Bronchial epithelial cell (primary cell): ENCODE measurements around the gene BLACAT1. TPM values are rescaled to one million over a fixed set of nuclear protein-coding genes. Genes with fewer than 3 reads are reported as not detected.
A peak's percentile ranks its signal among the peaks of the same experiment; 100 is the strongest.
"Not testable (repeated sequence)": the region's sequence is repeated elsewhere in the genome, so short reads cannot be mapped to it uniquely, and the experiment has no call there.

Experiments
- DNase-seq: peaks from one replicate; pipeline ENCODE4 v3.0.0-alpha.2; 2010; ENCODE audit warnings: low read depth
- FAIRE-seq: peaks from 2 replicates; lab custom pipeline; 2011; peaks lifted over from hg19 to GRCh38; lab: Jason Lieb, UNC
- H3K27me3 ChIP-seq: 2 replicates; pipeline ENCODE4 v1.5.1; 2011; ENCODE audit warnings: low read length; ENCODE audit not compliant: control insufficient read depth, insufficient read depth
- H3K36me3 ChIP-seq: 2 replicates; pipeline ENCODE4 v1.5.1; 2011; ENCODE audit warnings: low read length; ENCODE audit not compliant: control insufficient read depth, insufficient read depth
- H3K4me3 ChIP-seq: 2 replicates; pipeline ENCODE4 v1.5.1; 2011; ENCODE audit warnings: mild to moderate bottlenecking, low read depth, low read length, control low read depth
- total RNA-seq: library from RNA; depleted of rRNA; stranded (reverse); fragments of >200 nt; gene quantifications from 2 replicates; pipeline ENCODE4 v1.2.1, GENCODE V29; 2014
- TF ChIP-seq, protein P1 (sequence below): IDR thresholded peaks from 2 replicates; pipeline ENCODE4 v1.5.1; 2011; ENCODE audit warnings: mild to moderate bottlenecking, moderate library complexity, low read length, control low read depth, inconsistent platforms; ENCODE audit not compliant: insufficient read depth, severe bottlenecking

Gene BLACAT1
- total RNA-seq, 1 donor from 2014 or later: 0.79 TPM

DNA sequence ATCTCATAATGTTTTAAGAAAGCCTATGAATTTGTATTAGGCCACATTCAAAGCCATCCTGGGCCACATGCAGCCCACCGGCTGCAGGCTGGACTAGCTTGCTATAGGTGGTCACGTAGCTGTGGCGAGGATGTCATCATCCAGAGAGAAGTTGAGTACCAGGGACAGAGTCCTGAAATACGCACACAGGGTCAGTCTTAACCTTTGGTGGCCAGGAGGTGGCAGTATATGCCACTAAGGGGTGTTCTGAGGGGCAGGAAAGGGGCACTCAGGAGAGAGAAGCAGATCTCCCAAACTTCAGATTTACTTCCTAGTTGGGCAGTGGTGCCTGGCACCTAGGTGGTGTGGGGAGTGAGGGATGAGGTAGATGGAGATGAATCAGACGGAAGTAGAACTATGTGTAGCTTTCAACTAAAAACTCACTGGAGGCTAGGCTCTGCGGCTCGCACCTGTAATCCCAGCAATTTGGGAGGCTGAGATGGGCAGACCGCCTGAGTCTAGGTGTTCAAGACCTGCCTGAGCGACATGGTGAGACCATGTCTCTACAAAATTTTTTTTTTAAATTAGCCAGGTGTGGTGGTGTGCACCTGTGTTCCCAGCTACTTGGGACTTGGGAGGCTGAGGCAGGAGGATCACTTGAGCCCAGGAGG lies 32.4 kb upstream of the BLACAT1 start:
- Histone ChIP-seq H3K36me3 (no peaks in the 10 kb centered on the region), H3K4me3 (no peak overlapping the region), H3K27me3 (peaks cover 6% of the 10 kb centered on the region)
- peak; percentile 53 for DNase-seq
- FAIRE-seq: no peak
- TF ChIP-seq, protein P1, sequence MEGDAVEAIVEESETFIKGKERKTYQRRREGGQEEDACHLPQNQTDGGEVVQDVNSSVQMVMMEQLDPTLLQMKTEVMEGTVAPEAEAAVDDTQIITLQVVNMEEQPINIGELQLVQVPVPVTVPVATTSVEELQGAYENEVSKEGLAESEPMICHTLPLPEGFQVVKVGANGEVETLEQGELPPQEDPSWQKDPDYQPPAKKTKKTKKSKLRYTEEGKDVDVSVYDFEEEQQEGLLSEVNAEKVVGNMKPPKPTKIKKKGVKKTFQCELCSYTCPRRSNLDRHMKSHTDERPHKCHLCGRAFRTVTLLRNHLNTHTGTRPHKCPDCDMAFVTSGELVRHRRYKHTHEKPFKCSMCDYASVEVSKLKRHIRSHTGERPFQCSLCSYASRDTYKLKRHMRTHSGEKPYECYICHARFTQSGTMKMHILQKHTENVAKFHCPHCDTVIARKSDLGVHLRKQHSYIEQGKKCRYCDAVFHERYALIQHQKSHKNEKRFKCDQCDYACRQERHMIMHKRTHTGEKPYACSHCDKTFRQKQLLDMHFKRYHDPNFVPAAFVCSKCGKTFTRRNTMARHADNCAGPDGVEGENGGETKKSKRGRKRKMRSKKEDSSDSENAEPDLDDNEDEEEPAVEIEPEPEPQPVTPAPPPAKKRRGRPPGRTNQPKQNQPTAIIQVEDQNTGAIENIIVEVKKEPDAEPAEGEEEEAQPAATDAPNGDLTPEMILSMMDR: peak; percentile 81

DNA sequence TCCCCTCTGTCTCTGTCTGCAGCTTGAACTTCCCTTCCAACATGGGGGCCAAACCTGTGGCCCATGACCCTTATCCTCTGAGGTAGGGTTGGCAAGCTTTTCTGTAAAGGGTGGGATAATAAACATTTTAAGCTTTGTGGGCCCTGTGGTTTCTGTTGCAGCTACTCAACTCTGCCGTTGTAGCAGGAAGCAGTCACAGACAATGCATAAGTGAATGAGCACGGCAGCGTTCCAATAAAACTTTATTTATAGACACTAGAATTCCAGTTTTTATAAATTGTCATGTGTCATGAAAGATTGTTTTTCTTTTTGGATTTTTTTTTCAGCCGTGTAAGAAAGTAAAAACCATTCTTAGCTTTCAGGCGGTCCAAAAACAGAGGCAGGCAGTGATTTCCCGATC lies 30.4 kb upstream of the BLACAT1 start:
- DNase-seq (no peak), FAIRE-seq (no peak)
- TF ChIP-seq, protein P1: no peak
- Histone ChIP-seq H3K36me3 (no peaks in the 10 kb centered on the region), H3K27me3 (peaks cover 9% of the 10 kb centered on the region), H3K4me3 (no peak overlapping the region)

DNA sequence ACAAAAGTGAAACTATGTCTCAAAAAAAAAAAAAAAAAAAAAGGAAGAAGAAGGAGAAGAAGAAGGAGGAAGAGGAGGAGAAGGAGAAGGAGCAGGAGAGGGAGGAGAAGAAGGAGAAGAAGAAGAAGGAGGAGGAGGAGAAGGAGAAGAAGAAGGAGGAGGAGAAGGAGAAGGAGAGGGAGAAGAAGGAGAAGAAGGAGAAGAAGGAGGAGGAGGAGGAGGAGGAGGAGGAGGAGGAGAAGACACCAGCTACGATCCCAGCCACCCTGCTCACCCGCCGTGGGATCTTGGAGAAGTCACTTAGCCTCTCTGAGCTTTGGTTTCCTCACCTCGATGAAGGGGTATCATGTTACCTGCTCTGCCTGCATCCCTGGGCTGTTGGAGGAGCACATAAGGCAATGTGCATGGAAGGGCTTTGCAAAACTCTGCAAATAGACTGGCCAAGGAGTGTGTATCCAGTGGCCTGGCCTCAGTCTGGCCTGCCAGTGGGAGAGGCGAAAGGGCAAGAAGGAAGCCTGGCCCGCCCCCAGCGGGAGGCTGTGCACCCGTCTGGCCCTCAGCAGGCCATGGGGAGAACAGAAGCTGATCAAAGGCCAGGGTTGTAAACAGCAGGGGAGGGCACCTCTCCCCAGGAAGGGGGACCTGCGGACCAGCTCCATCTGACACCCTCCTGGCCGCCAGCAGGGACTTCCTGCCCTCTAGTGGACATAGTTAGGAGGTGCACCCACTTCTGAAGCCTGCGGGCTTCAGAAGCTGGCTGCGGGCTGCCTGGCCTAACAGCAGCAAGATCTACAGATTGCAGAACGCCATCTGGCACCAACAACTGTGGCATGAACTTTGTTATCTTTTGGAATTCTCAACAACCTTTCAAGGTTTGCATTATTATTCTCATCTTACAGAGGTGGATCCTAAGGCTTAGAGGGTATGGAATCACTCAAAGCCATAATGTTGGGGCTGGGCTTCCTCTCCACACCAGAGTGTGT lies 29.4 kb upstream of the BLACAT1 start:
- Histone ChIP-seq H3K4me3 (no peak overlapping the region), H3K27me3 (peaks cover 12% of the 10 kb centered on the region), H3K36me3 (no peaks in the 10 kb centered on the region)
- peak; percentile 56 for DNase-seq
- no peak for FAIRE-seq
- TF ChIP-seq, protein P1: peak; percentile 97

DNA sequence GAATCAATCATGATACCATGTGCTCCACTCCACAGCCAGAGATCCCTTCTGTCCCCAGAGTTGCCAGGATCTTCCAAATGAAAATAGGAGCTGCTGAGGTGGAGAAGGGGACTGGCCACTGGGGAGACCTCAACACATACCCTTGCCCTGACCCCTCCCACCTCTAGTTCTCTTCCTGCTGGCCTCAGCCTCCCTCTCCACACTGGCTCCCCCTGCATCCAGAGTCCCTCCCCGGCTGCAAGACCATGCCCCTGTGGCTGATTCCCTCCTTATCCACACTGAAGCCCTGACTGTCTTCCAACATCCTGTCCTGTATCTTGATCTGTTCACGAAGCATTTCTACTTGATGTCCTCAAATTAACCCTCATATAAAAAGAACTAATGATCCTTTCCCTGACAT lies 27.5 kb upstream of the BLACAT1 start:
- TF ChIP-seq, protein P1: no peak
- Histone ChIP-seq H3K36me3 (no peaks in the 10 kb centered on the region), H3K4me3 (no peak overlapping the region), H3K27me3 (peaks cover 12% of the 10 kb centered on the region)
- FAIRE-seq (no peak), DNase-seq (no peak)

DNA sequence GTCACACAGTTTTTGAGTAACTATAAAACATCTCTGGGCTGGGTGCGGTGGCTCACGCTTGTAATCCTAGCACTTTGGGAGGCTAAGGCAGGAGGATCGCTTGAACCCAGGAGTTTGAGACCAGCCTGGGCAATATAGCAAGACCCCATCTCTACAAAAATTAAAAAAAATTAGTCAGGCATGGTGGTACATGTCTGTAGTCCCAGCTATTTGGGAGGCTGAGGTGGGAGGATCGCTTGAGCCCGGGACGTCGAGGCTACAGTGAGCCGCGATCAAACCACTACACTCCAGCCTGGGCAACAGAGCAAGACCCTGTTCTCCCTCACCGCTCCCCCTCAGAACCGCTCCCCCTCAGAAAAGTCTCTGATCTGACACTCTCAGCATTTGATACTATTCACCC lies 26.7 kb upstream of the BLACAT1 start:
- not testable (repeated sequence) for H3K36me3 ChIP-seq, FAIRE-seq, DNase-seq, H3K4me3 ChIP-seq
- peaks cover 12% of the 10 kb centered on the region for H3K27me3 ChIP-seq

DNA sequence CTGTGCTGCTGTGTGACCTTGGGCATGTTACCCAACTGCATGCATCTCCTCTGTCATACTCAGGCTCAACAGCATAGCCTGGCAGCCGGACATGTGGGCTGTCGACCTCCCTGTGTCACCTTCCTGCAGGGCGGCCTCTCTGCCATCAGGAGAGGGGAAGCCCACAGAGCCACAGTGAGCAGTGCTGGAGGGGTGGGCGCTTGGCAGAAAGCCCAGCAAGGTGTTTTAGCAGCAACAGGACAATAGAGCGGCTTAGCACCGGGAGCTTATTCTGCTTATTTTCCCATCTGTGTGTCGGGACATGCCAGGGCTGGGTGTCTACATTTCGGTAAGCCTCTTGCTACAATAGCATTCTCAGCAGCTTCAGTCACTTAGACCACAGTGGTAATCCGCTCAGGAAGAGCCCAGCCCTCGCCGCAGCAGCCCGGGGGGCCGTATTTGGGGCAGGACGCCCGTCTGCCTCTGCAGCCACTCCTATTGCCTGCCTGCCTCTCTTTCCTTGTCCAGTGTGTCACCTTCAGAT lies 25.8 kb upstream of the BLACAT1 start:
- H3K4me3 ChIP-seq: no peak overlapping the region
- peaks cover 12% of the 10 kb centered on the region for H3K27me3 ChIP-seq
- peak; percentile 78 for DNase-seq
- no peaks in the 10 kb centered on the region for H3K36me3 ChIP-seq
- FAIRE-seq: no peak
- TF ChIP-seq, protein P1: no peak
